Keratinocyte (primary cell): ENCODE results near the gene RTP1. TPM values are rescaled to one million over a fixed set of nuclear protein-coding genes. Genes with fewer than 3 reads are reported as not detected.
A peak's percentile ranks its signal among the peaks of the same experiment; 100 is the strongest.

Experiments used
- DNase-seq: peaks from one replicate; pipeline ENCODE4 v3.0.0-alpha.2; 2011; ENCODE audit warnings: low read depth, missing footprints, low spot score
- FAIRE-seq: peaks from 2 replicates; lab custom pipeline; 2011; peaks lifted over from hg19 to GRCh38; lab: Jason Lieb, UNC
- H2AFZ ChIP-seq: 2 replicates; pipeline ENCODE4 v1.6.0; 2012; ENCODE audit warnings: low read length, control low read depth, inconsistent platforms; ENCODE audit not compliant: control insufficient read depth
- H3K27ac ChIP-seq: 2 replicates; pipeline ENCODE4 v1.5.1; 2011; ENCODE audit warnings: low read length; ENCODE audit not compliant: control insufficient read depth, insufficient read depth
- H3K27me3 ChIP-seq: 3 replicates; pipeline ENCODE4 v1.6.0; 2011; ENCODE audit warnings: low read length; ENCODE audit not compliant: control insufficient read depth, insufficient read depth; ENCODE audit errors: extremely low read depth
- H3K36me3 ChIP-seq, 2 experiments: 2 replicates in 1 of 2; 3 replicates in 1 of 2; pipeline ENCODE4 v1.5.1; 2011; ENCODE audit warnings: low read length in 2 of 2, mild to moderate bottlenecking in 1 of 2; ENCODE audit not compliant: control insufficient read depth in 2 of 2, insufficient read depth in 2 of 2; ENCODE audit errors: extremely low read depth in 1 of 2
- H3K4me1 ChIP-seq: 3 replicates; pipeline ENCODE4 v1.5.1; 2011; ENCODE audit warnings: low read length; ENCODE audit not compliant: control insufficient read depth, insufficient read depth; ENCODE audit errors: extremely low read depth
- H3K4me2 ChIP-seq: 3 replicates; pipeline ENCODE4 v1.6.0; 2011; ENCODE audit warnings: low read depth, low read length; ENCODE audit not compliant: control insufficient read depth, insufficient read depth; ENCODE audit errors: extremely low read depth
- H3K4me3 ChIP-seq, 3 experiments: fragments of 200-600 bp in 1 of 3; sonication (generic) in 1 of 3; 2 replicates in 2 of 3; 3 replicates in 1 of 3; pipeline ENCODE4 v1.5.1; 2011 to 2016; ENCODE audit warnings: low read length in 3 of 3, mild to moderate bottlenecking in 3 of 3, control low read depth in 2 of 3, inconsistent platforms in 1 of 3, low read depth in 1 of 3, mixed read lengths in 1 of 3, mixed run types in 1 of 3, moderate library complexity in 1 of 3; ENCODE audit not compliant: control insufficient read depth in 2 of 3, insufficient read depth in 2 of 3; ENCODE audit errors: extremely low read depth in 1 of 3
- H3K79me2 ChIP-seq: 2 replicates; pipeline ENCODE4 v1.6.0; 2012; ENCODE audit warnings: low read length; ENCODE audit not compliant: control insufficient read depth, insufficient read depth
- H3K9ac ChIP-seq: 3 replicates; pipeline ENCODE4 v1.6.0; 2011; ENCODE audit warnings: low read length; ENCODE audit not compliant: control insufficient read depth, insufficient read depth; ENCODE audit errors: extremely low read depth
- H3K9me1 ChIP-seq: 3 replicates; pipeline ENCODE4 v1.6.0; 2011; ENCODE audit warnings: low read length; ENCODE audit not compliant: control insufficient read depth, insufficient read depth; ENCODE audit errors: extremely low read depth
- H3K9me3 ChIP-seq: 2 replicates; pipeline ENCODE4 v1.5.1; 2012; ENCODE audit warnings: low read depth, low read length; ENCODE audit not compliant: control insufficient read depth
- H4K20me1 ChIP-seq: 3 replicates; pipeline ENCODE4 v1.6.0; 2011; ENCODE audit warnings: low read length; ENCODE audit not compliant: control insufficient read depth, insufficient read depth; ENCODE audit errors: extremely low read depth
- EZH2 ChIP-seq: IDR thresholded peaks from one replicate; pipeline ENCODE4 v1.6.1; 2012; ENCODE audit warnings: inconsistent platforms, mild to moderate bottlenecking, low read length, moderate library complexity
- dilution Hi-C: fragments of 300-500 bp; cut with MboI; formaldehyde crosslinking; loops from one replicate; pipeline ENCODE4 v1.7.0; 2020; ENCODE audit warnings: low sequenced_read_pairs; ENCODE audit not compliant: extremely low pct_ligation_motif_present
- polyA plus RNA-seq, 5 experiments: library from polyadenylated mRNA; depleted of rRNA in 3 of 5; stranded (reverse) in 3 of 5; stranded (forward) in 1 of 5; unstranded in 1 of 5; fragments of >200 nt; gene quantifications; 1 replicate in 1 of 5; 2 replicates in 3 of 5; 3 replicates in 1 of 5; pipeline versions ENCODE4 v1.2.1 to v1.2.3, GENCODE V29; 2011 to 2012; ENCODE audit warnings: missing spikeins in 2 of 5, low read depth in 1 of 5, low replicate concordance in 1 of 5
- TF ChIP-seq, protein P1 (sequence below), 3 experiments: IDR thresholded peaks in 1 of 3; conservative IDR thresholded peaks in 1 of 3; optimal IDR thresholded peaks in 1 of 3; 2 replicates in 2 of 3; 3 replicates in 1 of 3; pipeline versions ENCODE3 to v1.5.1; 2011; ENCODE audit warnings: low read length in 3 of 3, mild to moderate bottlenecking in 3 of 3, moderate library complexity in 2 of 3, control low read depth in 1 of 3, inconsistent platforms in 1 of 3; ENCODE audit not compliant: insufficient read depth in 2 of 3; ENCODE audit errors: extremely low read depth in 1 of 3

Gene RTP1
- polyA plus RNA-seq, 1 donor (not counting 4 experiments of a cell fraction or from before 2014, with no cell fraction given): not detected

DNA sequence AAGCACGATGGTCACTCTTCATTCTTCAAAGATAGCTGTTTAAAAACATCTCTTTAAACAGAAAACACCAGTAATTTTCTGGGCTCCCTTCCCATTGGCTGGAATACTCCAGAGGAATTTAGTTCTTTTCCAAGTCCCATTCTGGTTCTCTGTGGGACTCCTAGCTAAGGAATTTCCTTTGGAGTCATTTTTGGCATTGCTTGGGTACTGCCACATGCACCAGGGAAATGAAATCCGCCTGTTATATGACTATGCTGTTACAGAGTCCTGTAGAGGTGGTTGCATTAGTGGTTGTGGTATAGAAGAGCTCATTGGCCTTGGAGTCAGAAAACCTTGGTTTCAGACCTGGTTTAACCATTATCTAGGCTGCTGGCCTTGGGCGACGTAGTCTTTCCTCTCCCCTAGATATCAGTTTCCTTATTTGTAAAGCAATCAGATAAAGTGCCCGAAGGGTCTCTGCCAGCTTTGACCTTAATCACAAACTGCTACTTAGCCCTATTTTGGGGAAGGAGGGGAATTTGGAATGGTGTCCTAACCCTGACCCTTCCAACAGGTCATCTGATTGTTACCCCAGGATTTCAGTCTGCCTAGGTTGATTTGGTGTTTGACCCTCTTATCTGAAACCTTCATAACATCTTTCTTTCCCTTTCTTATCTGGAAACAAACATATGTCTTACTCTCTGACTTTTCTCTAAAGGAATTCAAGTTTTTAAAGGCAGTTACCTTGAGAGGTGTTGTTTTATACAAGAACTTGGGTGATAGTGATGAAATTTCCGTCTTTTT is 13.4 kb downstream of the RTP1 start:
- DNase-seq: no peak
- no peaks in the 10 kb centered on the region for H3K36me3 ChIP-seq
- no peak for TF ChIP-seq EZH2
- TF ChIP-seq, protein P1, sequence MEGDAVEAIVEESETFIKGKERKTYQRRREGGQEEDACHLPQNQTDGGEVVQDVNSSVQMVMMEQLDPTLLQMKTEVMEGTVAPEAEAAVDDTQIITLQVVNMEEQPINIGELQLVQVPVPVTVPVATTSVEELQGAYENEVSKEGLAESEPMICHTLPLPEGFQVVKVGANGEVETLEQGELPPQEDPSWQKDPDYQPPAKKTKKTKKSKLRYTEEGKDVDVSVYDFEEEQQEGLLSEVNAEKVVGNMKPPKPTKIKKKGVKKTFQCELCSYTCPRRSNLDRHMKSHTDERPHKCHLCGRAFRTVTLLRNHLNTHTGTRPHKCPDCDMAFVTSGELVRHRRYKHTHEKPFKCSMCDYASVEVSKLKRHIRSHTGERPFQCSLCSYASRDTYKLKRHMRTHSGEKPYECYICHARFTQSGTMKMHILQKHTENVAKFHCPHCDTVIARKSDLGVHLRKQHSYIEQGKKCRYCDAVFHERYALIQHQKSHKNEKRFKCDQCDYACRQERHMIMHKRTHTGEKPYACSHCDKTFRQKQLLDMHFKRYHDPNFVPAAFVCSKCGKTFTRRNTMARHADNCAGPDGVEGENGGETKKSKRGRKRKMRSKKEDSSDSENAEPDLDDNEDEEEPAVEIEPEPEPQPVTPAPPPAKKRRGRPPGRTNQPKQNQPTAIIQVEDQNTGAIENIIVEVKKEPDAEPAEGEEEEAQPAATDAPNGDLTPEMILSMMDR (optimal IDR thresholded peaks at IDR 0.05 in 1 of 3, IDR thresholded peaks at IDR 0.05 in 1 of 3, conservative IDR thresholded peaks at IDR 0.05 in 1 of 3; ENCODE audit: extremely low read depth in 1 of 3, insufficient read depth in 2 of 3, low read length in 3 of 3): no peak
- no peak overlapping the region for H3K4me3 ChIP-seq
- no peak overlapping the region for H3K27ac ChIP-seq
- H3K4me1 ChIP-seq: peaks cover 17% of the 10 kb centered on the region
- H3K4me2 ChIP-seq: no peak overlapping the region
- no peaks in the 10 kb centered on the region for H4K20me1 ChIP-seq
- FAIRE-seq: no peak
- no peaks in the 10 kb centered on the region for H3K79me2 ChIP-seq
- H2AFZ ChIP-seq: no peak overlapping the region
- no peaks in the 10 kb centered on the region for H3K27me3 ChIP-seq
- H3K9ac ChIP-seq: no peak overlapping the region
- no peaks in the 10 kb centered on the region for H3K9me1 ChIP-seq
- dilution Hi-C loops: no loop called here
- H3K9me3 ChIP-seq: peaks cover 6% of the 10 kb centered on the region

DNA sequence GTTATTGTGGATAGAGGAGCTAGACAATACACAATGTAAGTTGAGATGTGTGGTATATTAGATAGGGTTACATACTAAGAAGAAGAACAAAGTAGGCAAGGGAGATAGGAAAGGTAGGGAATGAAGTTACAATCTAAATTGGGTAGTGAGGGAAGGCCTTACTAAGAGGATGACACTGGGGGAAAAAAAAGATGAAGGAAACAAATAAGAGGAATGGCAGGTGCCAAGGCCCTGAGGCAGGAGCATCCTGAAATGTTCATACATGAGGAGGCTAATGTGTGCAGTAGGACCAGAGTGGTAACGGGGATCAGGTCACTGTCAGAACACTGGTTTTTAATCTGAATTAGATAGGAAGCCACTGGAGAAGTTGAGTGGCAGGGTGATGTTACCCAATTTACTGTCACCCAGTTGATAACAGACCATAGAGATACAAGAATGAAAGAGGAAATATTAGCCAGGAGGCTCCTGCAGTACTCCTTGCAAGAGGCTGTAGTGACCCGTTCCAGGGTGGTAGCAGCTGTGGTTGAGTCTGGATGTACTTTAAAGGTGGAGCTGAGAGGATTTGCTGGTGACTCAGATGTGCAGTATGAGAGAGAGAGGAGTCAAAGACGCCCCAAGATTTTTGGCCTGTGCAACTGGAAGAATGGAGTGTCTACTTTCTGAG is 14.4 kb downstream of the RTP1 start:
- H4K20me1 ChIP-seq: no peaks in the 10 kb centered on the region
- H3K4me1 ChIP-seq: peaks cover 17% of the 10 kb centered on the region
- TF ChIP-seq, protein P1 (optimal IDR thresholded peaks at IDR 0.05 in 1 of 3, IDR thresholded peaks at IDR 0.05 in 1 of 3, conservative IDR thresholded peaks at IDR 0.05 in 1 of 3; ENCODE audit: extremely low read depth in 1 of 3, insufficient read depth in 2 of 3, low read length in 3 of 3): no peak
- no peak for TF ChIP-seq EZH2
- no peak overlapping the region for H3K9ac ChIP-seq
- H2AFZ ChIP-seq: no peak overlapping the region
- H3K4me3 ChIP-seq: no peak overlapping the region
- H3K4me2 ChIP-seq: no peak overlapping the region
- no peaks in the 10 kb centered on the region for H3K36me3 ChIP-seq
- no peak for DNase-seq
- no peaks in the 10 kb centered on the region for H3K9me1 ChIP-seq
- no peaks in the 10 kb centered on the region for H3K79me2 ChIP-seq
- H3K27ac ChIP-seq: no peak overlapping the region
- H3K27me3 ChIP-seq: no peaks in the 10 kb centered on the region
- peak; percentile 98 for FAIRE-seq
- peaks cover 6% of the 10 kb centered on the region for H3K9me3 ChIP-seq
- dilution Hi-C loops: no loop called here
